NB4 (cell line): ENCODE data around the gene TFCP2L1.

ENCODE experiments used
- DNase-seq: peaks from one replicate; pipeline ENCODE4 v3.0.0; 2010; ENCODE audit warnings: low read depth
- H3K4me3 ChIP-seq: one replicate; pipeline ENCODE4 v1.5.1; 2011; ENCODE audit warnings: mild to moderate bottlenecking, low read depth, low read length, moderate library complexity
- CTCF ChIP-seq: IDR thresholded peaks from one replicate; pipeline ENCODE4 v1.5.1; 2012; ENCODE audit warnings: low read depth, low read length
- MAX ChIP-seq: IDR thresholded peaks from 2 replicates; pipeline ENCODE4 v1.6.1; 2011; ENCODE audit warnings: low read depth, low read length
- MYC ChIP-seq: IDR thresholded peaks from 2 replicates; pipeline ENCODE4 v1.6.1; 2011; ENCODE audit warnings: low read depth, low read length
- POLR2A ChIP-seq: IDR thresholded peaks from 2 replicates; pipeline ENCODE4 v1.6.1; 2011; ENCODE audit warnings: mild to moderate bottlenecking; ENCODE audit not compliant: insufficient read length; ENCODE audit errors: extremely low read depth

The TFCP2L1 gene

GRCh38 chr2:121289271-121289670, 4.3 kb upstream of the TFCP2L1 start:
- DNase-seq, result no peak
- TF ChIP-seq MYC (no peak), POLR2A (no peak), CTCF (no peak), MAX (no peak)
- no peak overlapping the region for H3K4me3 ChIP-seq

GRCh38 chr2:121288454-121289231, 3.6 kb upstream of the TFCP2L1 start:
- H3K4me3 ChIP-seq, result no peak overlapping the region
- TF ChIP-seq MYC, result peak; percentile 62
- TF ChIP-seq POLR2A, result no peak
- TF ChIP-seq MAX, result peak; percentile 74
- no peak for TF ChIP-seq CTCF
- peak; percentile 78 for DNase-seq

GRCh38 chr2:121287956-121288355, 3.0 kb upstream of the TFCP2L1 start:
- no peak for DNase-seq
- TF ChIP-seq MYC (no peak), CTCF (no peak), MAX (no peak), POLR2A (no peak)
- no peak overlapping the region for H3K4me3 ChIP-seq

GRCh38 chr2:121287146-121287798, 2.3 kb upstream of the TFCP2L1 start:
- no peak overlapping the region for H3K4me3 ChIP-seq
- DNase-seq, result peak; percentile 79
- TF ChIP-seq MAX (peak; percentile 51; the same call in 1 of the 2 replicates), MYC (no peak)

GRCh38 chr2:121286506-121286905, 1.5 kb upstream of the TFCP2L1 start:
- no peak overlapping the region for H3K4me3 ChIP-seq
- DNase-seq, result peak; percentile 49
- no peak for TF ChIP-seq MAX
- TF ChIP-seq CTCF, result no peak
- no peak for TF ChIP-seq POLR2A
- TF ChIP-seq MYC, result no peak

GRCh38 chr2:121285926-121286325, 924 bp upstream of the TFCP2L1 start:
- DNase-seq, result no peak
- no peak for TF ChIP-seq CTCF
- TF ChIP-seq MAX, result no peak
- no peak for TF ChIP-seq MYC
- no peak for TF ChIP-seq POLR2A
- H3K4me3 ChIP-seq, result no peak overlapping the region
